Fibroblast of upper back skin (primary cell): Measurements from ENCODE around the gene DNHD1.

ENCODE experiments used
- DNase-seq: peaks from one replicate; pipeline ENCODE4 v3.0.0-alpha.2; 2013

Gene DNHD1

GRCh38 chr11:6614446-6614845 is 117.4 kb downstream of the DNHD1 start:
- DNase-seq: no peak

- DNase-seq: no peak
These were observed 118.0 kb downstream of the DNHD1 start for GRCh38 chr11:6615046-6615445.

- DNase-seq: no peak
These were observed 119.0 kb downstream of the DNHD1 start for GRCh38 chr11:6615882-6616585.

- DNase-seq: no peak
These were observed 119.6 kb downstream of the DNHD1 start for GRCh38 chr11:6616596-6617250.

DNA sequence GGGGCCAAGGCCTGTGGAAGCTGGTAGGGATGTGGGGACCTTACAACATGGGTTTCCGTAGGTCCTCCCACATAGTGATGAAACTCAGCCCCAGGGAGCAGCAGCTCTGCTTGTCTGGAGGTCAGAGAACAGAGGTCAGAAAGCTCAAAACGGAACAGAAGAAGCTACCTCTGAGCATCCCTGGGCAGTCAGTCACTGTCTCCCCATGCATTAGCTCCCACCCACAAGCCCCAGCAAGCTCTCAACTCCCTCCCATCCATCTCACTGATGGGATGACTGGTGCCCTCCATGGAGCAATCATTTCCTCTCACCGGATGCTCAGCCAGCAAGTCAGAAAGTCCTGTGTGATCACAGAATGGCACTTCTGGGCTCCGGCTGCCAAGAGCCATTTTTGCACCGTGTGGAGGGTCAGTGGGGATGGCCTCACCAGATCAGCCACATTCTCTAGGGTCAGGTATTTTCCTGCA is 120.3 kb downstream of the DNHD1 start:
- no peak for DNase-seq

- peak; percentile 59 for DNase-seq
These were observed 121.3 kb downstream of the DNHD1 start for GRCh38 chr11:6618117-6619003.

- peak; percentile 95 for DNase-seq
These were observed 122.1 kb downstream of the DNHD1 start, which contains the start of gene TPP1 for GRCh38 chr11:6619004-6619745. TSS of gene TPP1 (minus strand) at chr11:6619422. CDS start at chr11:6619400, 22 bp downstream.

DNA sequence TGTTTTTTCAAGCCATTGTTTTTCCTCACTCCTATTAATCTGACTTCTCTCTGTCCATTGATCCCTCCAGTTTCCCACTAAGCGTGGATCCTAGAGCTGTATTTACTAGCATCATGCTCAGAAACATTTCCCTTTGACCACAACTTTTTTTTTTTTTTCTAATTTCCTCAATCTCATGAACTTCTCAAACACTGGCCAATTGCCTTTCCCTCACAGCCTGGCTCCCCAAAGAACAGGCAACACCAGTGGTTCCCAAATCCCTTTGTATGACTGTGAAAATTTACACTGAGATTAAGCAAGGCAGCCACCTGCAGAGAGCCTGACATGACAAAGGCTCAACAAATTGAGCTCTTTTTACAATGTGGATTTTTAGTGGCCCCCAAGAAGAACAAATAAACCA is 123.6 kb downstream of the DNHD1 start:
- no peak for DNase-seq
